ENCODE data around the gene XCR1. TPM values are rescaled to one million over a fixed set of nuclear protein-coding genes. Genes with fewer than 3 reads are reported as not detected.

XCR1 gene
- 0.35 TPM for total RNA-seq

GRCh38 chr3:46027021-46027705, at the start of gene XCR1:
TSS of gene XCR1 (minus strand) at chr3:46027483. CDS start at chr3:46021947, 5,536 bp downstream.

GRCh38 chr3:45995236-45996192, 31.8 kb downstream of the XCR1 start, which contains the start of gene FYCO1:
TSS of gene FYCO1 (minus strand) at chr3:45995824. CDS start at chr3:45984910, 10,914 bp downstream.

Other genes starting within 250 kb of the XCR1 start
- 0.06 TPM for gene SLC6A20, start 230.9 kb downstream of the XCR1 start, total RNA-seq
- 20.7 TPM for gene LZTFL1, start 185.4 kb downstream of the XCR1 start, total RNA-seq
- gene CCR9, start 140.9 kb downstream of the XCR1 start, total RNA-seq = 0.18 TPM
- gene CXCR6, start 84.0 kb downstream of the XCR1 start, total RNA-seq = 0.12 TPM
- 35.7 TPM for gene FYCO1, start 31.7 kb downstream of the XCR1 start, total RNA-seq
- gene CCR1, start 180.8 kb upstream of the XCR1 start, total RNA-seq = 4.3 TPM
- 0.47 TPM for gene CCR3, start 215.0 kb upstream of the XCR1 start, total RNA-seq